GM23338 (cell line): Measurements from ENCODE around the gene NOPCHAP1.

Source experiments
- CREB1 ChIP-seq: fragments of 250-450 bp; sonication (Bioruptor Pico); IDR thresholded peaks from 2 replicates; pipeline ENCODE4 v1.5.0; 2020; ENCODE audit warnings: low read depth, mild to moderate bottlenecking, moderate library complexity
- CTCF ChIP-seq, 2 experiments: fragments of 200-600 bp in 1 of 2; sonication (generic) in 1 of 2; conservative IDR thresholded peaks; 2 replicates each; pipeline versions ENCODE4 v1.5.1 to v1.6.1; 2016 to 2017; ENCODE audit warnings: antibody characterized with exemption in 2 of 2, low read depth in 2 of 2, mild to moderate bottlenecking in 2 of 2, moderate library complexity in 1 of 2
- EZH2 ChIP-seq: fragments of 200-600 bp; sonication (generic); IDR thresholded peaks from one replicate; pipeline ENCODE4 v1.8.0; 2017; ENCODE audit warnings: antibody characterized with exemption, mild to moderate bottlenecking, low read depth; ENCODE audit not compliant: unreplicated experiment
- EZH2phosphoT487 ChIP-seq: fragments of 200-600 bp; sonication (generic); IDR thresholded peaks from one replicate; pipeline ENCODE4 v1.8.1; 2018; ENCODE audit warnings: antibody characterized with exemption; ENCODE audit not compliant: unreplicated experiment
- JUNB ChIP-seq: IDR thresholded peaks from one replicate; pipeline ENCODE4 v1.6.1; 2016; ENCODE audit warnings: antibody characterized with exemption; ENCODE audit not compliant: unreplicated experiment
- POLR2AphosphoS5 ChIP-seq: IDR thresholded peaks from 2 replicates; pipeline ENCODE4 v1.6.1; 2016; ENCODE audit warnings: antibody characterized with exemption, low read depth
- REST ChIP-seq: IDR thresholded peaks from one replicate; pipeline ENCODE4 v1.6.1; 2018; ENCODE audit warnings: antibody characterized with exemption; ENCODE audit not compliant: unreplicated experiment
- STAT1 ChIP-seq: IDR thresholded peaks from one replicate; pipeline ENCODE4 v1.6.1; 2016; ENCODE audit warnings: antibody characterized with exemption; ENCODE audit not compliant: unreplicated experiment

- TF ChIP-seq CTCF (conservative IDR thresholded peaks at IDR 0.05; ENCODE audit: low read depth in 2 of 2) (no peak), EZH2 (no peak), JUNB (no peak), POLR2AphosphoS5 (no peak), REST (no peak), STAT1 (no peak), CREB1 (CRISPR knock-in tag) (no peak), EZH2phosphoT487 (no peak)
Observed at GRCh38 chr12:104997541-104997940, 11.4 kb downstream of the NOPCHAP1 start.
